Endothelial cell of umbilical vein (primary cell): ENCODE data around the gene PTK6.

Source experiments
- CTCF ChIP-seq, 2 donors: IDR thresholded peaks; 1 replicate in 1 of 2; 2 replicates in 1 of 2; pipeline ENCODE4 v1.5.1; 2011; ENCODE audit warnings: low read length in 2 of 2, mild to moderate bottlenecking in 2 of 2, moderate library complexity in 2 of 2, control low read depth in 1 of 2, inconsistent platforms in 1 of 2, low read depth in 1 of 2; ENCODE audit not compliant: insufficient read depth in 1 of 2; ENCODE audit errors: extremely low read depth in 1 of 2
- FOS ChIP-seq: IDR thresholded peaks from 2 replicates; pipeline ENCODE4 v1.6.1; 2011; ENCODE audit warnings: mild to moderate bottlenecking, low read length, moderate library complexity, borderline replicate concordance; ENCODE audit not compliant: insufficient read depth
- MAX ChIP-seq: IDR thresholded peaks from 2 replicates; pipeline ENCODE4 v1.6.1; 2011; ENCODE audit not compliant: insufficient read depth, insufficient read length
- MYC ChIP-seq: IDR thresholded peaks from one replicate; pipeline ENCODE4 v1.6.1; 2011; ENCODE audit warnings: mild to moderate bottlenecking, low read depth, low read length
- POLR2A ChIP-seq: IDR thresholded peaks from 2 replicates; pipeline ENCODE4 v1.6.1; 2012; ENCODE audit warnings: low read depth, mild to moderate bottlenecking, control low read depth, low read length
- POLR2AphosphoS5 ChIP-seq: IDR thresholded peaks from 2 replicates; pipeline ENCODE4 v1.6.1; 2012; ENCODE audit warnings: low read depth, mild to moderate bottlenecking, control low read depth, low read length, moderate library complexity; ENCODE audit not compliant: insufficient read depth

- TF ChIP-seq CTCF (IDR thresholded peaks at IDR 0.05; ENCODE audit: extremely low read depth in 1 of 2, insufficient read depth in 1 of 2, low read depth in 1 of 2, low read length in 2 of 2) = no peak
- no peak for TF ChIP-seq POLR2AphosphoS5
- no peak for TF ChIP-seq FOS
- no peak for TF ChIP-seq POLR2A
- no peak for TF ChIP-seq MAX
- TF ChIP-seq MYC = no peak
Observed at GRCh38 chr20:63577317-63577894, 40.2 kb upstream of the PTK6 start.
